Breast epithelium (tissue), 3 donors: ENCODE results near the gene LCE3C.

Source experiments
- CTCF ChIP-seq, 3 donors: fragments of 450-650 bp; IDR thresholded peaks; one replicate each; pipeline ENCODE4 v1.5.1; 2016 to 2017; ENCODE audit warnings: antibody characterized with exemption in 3 of 3, mild to moderate bottlenecking in 3 of 3, moderate library complexity in 3 of 3
- POLR2AphosphoS5 ChIP-seq, 3 donors: sonication (generic); formaldehyde crosslinking; IDR thresholded peaks; one replicate each; pipeline ENCODE4 v1.6.1; 2017; ENCODE audit warnings: antibody characterized with exemption in 3 of 3

- TF ChIP-seq CTCF (IDR thresholded peaks at IDR 0.05) = no peak
- TF ChIP-seq POLR2AphosphoS5 (IDR thresholded peaks at IDR 0.05) = no peak
These were observed 3.0 kb upstream of the LCE3C start for GRCh38 chr1:152596986-152597385.
